SH-SY5Y (cell line): Measurements from ENCODE around the gene DLG5.

Source experiments
- GATA2 ChIP-seq: IDR thresholded peaks from 2 replicates; pipeline ENCODE4 v1.6.1; 2011; ENCODE audit warnings: mild to moderate bottlenecking, low read depth, low read length
- GATA3 ChIP-seq: IDR thresholded peaks from 2 replicates; pipeline ENCODE4 v1.6.1; 2011; ENCODE audit warnings: low read depth, mild to moderate bottlenecking, low read length, moderate library complexity

GRCh38 chr10:77904100-77904840 lies 22.3 kb downstream of the DLG5 start:
- TF ChIP-seq GATA2, result no peak
- no peak for TF ChIP-seq GATA3
